GM19395 (cell line): Measurements from ENCODE around the gene BUD31.
"Not testable (repeated sequence)": the region's sequence is repeated elsewhere in the genome, so short reads cannot be mapped to it uniquely, and the experiment has no call there.

ENCODE experiments used
- ATAC-seq: cut with Tn5 transposase; IDR thresholded peaks from one replicate; pipeline ENCODE4 v1.9.1; 2021; ENCODE audit warnings: mild to moderate bottlenecking, moderate library complexity; ENCODE audit not compliant: unreplicated experiment

BUD31 gene

DNA sequence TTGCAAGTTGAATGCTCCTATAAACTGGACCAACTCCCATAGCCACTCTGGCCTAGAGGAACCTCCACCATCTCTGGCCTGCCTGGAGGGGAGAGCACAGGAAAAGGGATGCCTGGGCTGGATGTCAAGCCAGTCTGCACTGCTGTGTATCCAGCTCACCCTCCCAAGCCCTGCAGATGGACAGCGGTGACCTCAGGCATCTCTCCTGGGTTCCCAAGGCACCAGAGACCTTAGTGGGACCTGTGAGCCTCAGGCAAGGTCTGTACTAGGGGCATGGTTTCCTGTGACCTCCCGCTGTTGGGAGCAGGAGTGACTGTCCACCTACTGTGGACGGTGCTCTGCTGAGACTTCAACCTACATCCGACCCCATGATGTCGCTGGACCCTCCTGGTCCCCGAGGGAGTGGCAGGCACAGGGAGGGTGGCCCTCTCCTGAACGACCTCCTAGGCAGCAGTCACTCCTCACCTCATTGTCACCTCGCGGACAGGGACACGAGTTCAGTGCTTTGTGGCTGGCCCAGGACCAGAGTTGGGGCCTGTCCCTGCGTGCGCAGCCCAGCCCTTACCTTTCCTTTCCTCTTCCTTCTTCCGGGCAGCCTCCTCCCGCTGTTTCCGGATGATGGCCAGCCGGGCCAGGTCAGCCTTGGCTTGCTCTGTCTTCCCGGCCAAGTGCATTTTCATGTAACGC lies 11.3 kb upstream of the BUD31 start:
- ATAC-seq, result no peak

DNA sequence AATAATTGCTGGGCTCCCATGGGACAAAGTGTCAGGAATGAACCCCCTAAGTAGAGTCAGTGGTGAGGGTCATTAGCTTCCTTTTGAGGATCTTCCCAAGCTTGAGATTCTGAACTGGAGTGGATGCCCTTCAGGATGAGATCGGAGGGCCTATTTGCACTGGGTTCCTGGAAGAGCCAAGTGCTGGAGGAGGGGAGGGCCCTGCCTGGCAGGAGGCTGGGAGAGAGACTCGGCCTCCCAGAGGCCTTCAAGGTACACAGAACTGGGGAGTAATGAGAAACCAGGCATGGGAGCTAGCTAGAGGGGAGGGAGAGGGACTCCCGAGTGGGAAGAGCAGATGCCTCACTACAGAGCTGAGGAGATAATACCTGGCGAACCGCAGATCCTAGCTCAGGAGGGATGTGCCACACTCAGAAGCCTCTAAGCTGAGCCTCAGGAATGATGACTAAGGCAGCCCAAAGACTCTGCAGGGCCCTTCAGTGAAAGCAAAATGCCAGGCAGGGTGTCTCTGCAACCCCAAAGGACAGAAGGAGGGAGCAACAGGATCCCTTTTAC lies 9.8 kb upstream of the BUD31 start:
- no peak for ATAC-seq

DNA sequence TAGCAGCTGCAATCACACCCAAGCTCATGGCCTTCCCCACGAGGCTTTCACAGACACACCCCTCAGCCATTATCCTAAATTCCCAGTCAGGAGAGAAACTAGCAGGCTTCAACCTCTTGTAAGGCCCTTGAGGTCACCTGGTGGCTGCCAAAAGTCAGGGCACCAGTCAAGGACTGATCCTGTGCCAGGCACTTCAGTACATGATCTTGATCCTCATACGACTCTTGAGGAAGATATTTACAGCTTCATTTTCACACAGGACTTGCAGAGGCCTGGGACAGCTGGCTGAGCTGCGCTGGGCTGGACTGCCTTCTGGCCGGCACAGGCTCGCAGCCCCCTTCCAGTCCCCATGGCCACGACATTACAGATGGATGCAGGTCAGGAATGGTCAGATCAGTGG lies 9.2 kb upstream of the BUD31 start:
- ATAC-seq, result no peak

DNA sequence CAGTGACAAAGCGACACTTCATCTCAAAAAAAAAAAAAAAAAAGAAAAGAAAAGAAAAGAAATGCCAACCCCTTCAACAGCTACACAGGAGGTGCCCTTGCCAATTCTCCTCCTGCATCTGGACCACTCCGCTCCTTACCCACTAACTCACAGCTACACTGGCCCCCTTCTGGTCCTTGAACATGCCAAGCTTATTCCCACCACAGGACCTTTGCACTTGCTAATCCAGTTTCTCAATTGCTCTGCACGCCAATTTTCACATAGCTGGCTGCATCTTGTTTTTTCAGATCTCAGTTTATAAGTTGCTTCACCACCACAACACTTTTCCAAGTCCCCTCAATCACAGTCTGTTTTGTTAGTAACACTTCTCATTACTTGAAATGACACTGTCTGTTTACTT lies 5.9 kb upstream of the BUD31 start:
- no peak for ATAC-seq

DNA sequence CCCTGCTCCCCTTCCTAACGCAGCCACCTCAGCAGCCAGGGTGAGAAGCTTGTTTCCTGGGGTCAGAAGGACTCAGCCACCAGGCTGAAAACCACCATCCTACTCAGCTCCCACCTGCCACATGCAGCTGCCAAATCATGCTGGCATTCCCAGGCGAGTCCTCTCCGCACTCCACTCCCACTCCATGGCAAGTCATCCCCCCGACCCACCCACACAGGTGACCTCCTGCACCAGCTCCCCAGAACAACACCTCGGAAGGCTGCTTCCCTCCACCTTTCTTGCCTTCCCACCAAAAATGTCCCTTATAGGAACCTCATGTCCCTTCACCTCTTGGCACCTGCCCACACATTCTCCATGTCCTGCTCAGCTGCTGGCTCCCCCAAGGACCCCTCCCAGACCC lies 5.0 kb upstream of the BUD31 start:
- no peak for ATAC-seq

DNA sequence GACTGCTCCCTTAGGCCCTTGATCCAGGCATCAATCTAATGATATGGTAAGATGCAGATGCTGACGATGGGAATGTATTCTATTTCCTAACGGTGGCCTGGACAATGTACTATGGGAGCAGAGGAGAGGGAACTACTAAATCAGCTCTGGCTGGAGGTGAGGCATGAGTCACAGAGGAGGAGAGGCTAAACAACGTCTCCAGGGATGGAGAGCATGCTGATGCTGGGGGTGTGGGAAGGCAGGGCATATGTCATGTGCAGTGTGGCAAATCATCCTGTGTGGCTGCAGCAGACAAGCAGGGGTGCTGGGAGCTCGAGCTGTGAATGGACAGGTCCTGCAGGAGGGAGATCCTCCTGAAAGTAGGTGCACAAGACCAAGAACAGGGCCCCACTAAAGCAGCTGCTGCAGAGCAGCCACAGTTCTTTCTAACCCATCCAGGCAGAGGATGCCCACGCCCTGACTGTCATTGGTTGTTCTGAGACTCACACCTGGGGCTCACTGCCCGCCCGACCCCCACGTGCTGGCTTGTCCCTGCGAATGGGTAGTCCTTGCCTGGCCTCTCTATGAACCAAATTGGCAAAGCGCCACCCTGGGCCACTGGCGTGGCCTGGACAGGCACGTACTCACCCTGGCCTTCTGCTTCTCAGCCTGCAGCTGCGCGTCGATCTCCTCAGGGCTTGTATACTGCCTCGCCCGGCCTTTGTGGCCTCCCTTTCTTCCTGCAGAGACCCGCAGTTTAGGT lies 4.4 kb upstream of the BUD31 start:
- no peak for ATAC-seq

DNA sequence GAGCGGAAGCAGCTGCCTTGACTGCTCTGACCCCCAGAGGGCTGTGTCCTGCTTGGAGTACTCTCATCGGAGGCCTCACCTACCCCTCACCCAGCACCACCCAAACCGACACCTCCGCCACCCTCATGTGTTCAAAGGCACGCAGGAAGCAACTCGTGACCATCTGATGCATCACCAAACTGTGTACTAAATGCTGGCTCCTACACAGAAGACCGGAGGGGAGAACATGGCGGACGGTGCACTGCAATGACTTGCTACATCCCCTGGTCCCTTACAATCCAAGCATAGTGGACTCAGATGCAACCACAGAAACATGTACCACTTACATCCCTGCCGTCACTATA lies 3.8 kb upstream of the BUD31 start:
- no peak for ATAC-seq

DNA sequence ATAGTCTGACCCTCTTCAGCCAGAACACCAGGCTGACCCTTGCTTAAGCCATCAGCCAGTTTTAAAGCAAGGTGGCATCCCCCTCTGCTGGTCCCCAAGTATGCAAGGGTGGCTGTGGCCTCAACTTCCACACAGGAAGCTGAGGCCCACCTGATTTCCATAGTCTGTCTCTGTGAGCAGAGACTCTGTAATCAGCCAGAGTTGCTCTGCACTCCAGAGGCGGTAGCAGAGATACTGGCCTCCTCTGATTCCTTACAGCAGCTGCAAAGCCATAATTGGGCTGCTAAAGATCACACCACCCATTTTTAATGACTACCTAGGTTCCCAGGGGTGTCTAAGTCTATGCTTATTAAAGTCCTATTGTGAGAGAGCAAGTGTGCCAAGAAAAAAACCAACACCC lies 2.2 kb upstream of the BUD31 start:
- no peak for ATAC-seq

DNA sequence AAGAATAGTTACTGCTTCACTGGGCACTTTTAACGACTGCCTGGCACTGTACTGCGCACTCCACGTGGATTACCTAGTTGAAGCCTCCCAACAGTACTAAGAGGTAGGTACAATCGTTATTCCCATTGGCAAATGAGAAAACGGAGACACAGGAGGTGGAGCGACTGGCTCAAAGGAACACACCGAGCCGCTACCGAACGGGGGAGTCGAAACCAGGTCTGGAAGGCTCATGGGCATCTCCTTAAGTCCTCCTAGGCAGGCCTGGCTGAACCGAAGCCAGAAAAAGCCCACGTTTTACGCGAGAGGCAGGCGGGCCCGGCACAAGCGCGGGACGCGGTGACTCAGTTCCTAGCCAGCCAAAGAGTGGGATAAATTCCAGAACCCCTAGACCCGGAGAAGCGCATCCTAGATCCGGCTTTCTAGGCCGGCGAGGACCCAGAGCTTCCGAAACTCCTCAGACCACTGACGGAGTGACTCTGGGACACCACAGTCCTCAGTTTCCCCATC lies 844 bp upstream of the BUD31 start:
- ATAC-seq, result peak; percentile 1

DNA sequence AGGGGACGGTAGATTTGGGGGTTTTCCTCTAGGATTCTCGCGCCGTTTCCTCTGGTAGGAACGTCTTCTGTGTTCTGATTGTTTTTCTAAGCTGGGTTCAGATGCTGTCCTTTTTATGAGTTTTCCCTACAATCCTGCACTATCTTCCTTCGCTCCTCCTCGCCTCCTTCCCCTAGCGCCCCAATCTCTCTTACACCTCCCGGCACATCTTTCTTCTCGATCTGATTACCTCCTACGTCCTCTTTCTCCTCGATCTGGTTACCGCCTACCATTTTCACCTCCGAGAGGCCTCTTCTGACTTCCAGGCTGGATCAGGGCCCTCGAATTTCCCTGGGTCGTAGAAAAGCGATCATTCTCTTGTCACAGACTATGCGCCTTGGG lies 413 bp downstream of the BUD31 start:
- peak; percentile 16 for ATAC-seq

DNA sequence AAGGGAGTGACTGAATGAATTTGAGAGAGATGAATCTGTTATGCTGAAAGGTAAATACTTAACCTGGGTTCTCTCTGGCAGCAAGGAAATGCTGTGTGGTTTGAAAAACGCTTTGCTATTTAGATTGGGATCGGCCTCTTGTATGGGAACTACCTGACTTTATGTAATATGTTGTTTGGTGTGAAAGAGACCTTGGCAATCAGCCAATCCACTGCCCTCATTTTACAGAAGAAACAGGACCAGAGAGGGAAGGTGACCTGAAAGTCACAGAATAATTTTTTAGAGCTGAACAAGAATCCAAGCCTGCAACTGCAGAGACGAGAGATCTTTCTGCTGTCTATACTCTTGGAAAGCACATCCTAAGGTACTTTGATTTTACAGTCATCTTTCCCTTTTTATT lies 1.0 kb downstream of the BUD31 start:
- ATAC-seq, result no peak

DNA sequence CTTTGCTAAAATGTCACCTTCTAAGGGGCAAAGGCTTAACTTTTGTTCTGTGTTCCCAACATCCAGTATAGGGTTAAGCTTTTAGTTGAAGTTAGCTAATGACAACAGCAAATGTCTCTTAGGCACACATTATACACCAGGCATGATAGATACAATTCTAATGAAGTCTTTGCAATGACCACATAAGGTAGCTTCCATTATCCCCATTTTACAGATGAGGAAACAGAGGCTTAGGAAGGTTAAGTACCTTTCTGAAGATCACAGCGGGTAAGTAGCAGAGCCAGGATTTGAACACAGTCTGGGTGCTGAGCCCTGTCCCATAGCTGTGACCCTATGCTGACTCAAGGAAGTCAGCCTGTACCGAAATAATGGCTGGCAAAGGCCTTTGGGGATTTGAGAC lies 1.9 kb downstream of the BUD31 start:
- ATAC-seq, result no peak

DNA sequence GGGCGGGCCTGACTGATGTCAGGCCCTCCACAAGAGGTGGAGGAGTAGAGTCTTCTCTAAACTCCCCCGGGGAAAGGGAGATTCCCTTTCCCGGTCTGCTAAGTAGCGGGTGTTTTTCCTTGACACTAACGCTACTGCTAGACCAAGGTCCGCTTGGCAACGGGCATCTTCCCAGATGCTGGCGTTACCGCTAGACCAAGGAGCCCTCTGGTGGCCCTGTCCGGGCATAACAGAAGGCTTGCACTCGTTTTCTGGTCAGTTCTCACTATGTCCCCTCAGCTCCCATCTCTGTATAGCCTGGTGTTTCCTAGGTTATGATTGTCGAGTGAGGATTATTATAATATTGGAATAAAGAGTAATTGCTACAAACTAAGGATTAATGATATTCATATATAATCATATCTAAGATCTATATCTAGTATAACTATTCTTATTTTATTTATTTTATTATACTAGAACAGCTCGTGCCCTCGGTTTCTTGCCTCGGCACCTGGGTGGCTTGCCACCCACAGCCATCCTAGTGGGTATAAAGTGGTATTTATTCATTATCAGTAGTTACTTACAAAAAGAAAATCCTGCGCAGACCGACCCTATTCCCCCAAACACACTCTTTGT lies 6.9 kb downstream of the BUD31 start:
- ATAC-seq, result not testable (repeated sequence)

DNA sequence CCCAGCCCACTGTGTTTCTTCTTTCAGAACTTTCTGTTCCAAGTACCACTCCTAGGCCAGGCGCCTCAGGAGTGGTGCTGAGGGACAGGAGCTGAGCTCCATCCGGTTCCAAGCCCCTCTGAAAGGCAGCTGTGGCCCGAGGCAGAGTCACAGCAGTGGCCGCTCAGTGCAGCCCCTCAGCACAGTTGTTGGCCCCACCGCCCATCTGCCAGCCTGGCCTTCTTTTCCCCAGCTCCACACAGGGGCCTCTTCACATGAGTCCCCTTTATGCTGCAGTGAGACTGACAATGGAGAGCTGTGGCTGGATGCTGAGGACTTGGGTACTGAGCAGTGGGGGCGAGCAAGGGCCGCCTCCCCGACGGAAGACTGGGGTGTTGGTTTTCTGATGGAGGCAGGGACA lies 9.5 kb downstream of the BUD31 start:
- no peak for ATAC-seq

DNA sequence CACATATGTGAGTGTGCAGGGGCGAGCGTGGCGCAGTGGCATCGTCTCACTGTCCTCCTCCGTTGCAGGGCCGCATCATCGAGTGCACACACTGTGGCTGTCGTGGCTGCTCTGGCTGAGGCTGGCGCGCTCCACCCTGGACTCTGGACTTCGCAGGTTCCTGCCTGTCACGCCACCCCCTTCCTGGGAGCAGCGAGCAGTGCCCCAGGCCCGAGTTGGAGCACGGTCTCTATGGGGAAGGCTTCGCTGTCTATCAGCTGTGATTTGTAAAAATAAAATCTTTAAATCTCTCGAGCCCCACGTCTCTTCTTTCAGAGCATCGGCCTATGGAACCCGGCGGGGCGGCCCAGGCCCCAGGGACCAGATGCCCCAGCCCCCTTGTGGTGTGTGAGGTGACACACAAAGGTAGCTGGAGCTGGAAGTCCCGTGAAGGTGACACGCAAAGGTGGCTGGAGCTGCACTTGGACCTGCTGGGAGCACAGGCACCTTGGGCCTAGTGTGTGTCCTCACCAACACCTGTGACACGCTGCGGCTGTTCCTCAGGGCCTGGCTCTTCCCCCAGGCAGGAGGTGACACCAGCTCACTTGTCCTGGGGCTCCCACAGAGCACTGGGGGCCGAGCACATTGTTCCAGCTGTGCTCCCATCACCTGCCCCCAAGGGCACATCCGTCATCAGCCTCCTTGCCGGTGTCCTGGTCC lies 10.7 kb downstream of the BUD31 start:
- no peak for ATAC-seq

DNA sequence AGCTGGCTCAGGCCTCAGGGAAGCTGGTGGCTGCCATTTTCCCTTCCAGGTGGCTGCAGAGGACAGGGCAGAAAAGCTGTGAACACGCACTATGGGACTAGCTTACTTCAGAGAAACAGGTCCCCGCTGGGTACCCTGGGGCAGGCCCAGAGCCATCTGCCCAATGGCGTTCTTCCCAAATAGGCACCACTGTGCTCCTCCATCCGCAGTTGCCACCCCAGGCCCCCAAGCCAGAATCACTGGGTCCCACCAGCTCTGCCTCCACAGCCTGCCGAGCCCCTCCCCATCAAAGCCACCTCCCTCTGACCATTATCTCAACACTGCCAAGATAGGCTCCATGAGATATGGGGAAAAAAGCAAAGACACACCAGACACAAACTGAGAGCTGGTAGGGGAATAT lies 11.4 kb downstream of the BUD31 start:
- ATAC-seq, result no peak

DNA sequence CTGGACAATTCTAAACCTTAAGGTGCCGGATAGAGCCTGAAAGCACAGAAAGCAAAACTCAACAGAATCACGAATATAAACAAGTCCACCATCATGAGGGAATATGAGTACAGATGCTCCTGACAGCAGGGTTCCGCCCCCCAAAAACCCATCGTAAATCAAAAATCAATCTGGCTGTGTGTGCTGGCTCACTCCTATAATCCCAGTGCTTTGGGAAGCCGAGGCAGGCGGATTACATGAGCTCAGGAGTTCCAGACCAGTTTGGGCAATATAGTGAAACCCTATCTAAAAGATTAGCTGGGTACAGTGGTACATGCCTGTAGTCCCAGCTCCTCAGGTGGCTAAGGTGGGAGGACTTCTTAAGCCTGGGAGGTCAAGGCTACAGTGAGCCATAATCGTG lies 12.2 kb downstream of the BUD31 start:
- no peak for ATAC-seq

DNA sequence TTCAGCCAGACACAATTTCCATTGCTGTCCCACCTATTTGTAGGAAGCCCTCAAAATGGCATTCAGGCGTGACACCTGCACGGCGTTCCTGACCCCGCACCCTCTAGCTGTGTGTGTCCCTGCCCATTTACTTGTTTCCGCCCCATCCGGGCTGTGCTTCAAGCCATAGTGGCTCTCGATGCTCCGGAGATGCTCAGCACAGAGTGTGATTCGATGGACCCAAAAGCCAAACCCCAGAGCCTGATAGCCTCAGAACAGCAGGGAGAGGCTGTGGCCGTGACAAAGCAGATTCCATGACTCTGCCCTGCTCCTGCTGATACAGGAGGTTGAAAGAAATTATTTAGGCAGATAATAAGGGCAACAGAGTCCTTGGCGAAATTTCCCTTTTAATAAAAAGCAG lies 13.4 kb downstream of the BUD31 start:
- ATAC-seq, result no peak

DNA sequence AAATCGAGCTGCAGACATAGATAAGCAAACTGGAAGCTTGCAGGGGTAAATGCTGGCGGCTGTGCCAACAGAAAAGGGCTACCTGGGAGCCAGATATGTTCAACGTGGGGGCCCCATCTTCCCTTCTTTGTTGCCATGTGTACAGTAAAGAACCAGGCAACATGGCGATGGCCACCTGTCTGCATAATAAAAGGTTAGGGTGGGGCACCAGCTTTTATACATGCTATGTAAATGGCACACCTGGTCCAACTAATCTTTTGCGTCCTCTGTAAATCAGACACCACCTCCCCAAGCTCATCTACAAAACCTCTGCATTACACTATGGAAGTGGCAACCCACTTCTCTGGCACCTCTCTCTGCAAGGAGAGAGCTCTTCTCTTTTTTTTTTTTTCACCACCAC lies 13.9 kb downstream of the BUD31 start:
- ATAC-seq, result no peak

DNA sequence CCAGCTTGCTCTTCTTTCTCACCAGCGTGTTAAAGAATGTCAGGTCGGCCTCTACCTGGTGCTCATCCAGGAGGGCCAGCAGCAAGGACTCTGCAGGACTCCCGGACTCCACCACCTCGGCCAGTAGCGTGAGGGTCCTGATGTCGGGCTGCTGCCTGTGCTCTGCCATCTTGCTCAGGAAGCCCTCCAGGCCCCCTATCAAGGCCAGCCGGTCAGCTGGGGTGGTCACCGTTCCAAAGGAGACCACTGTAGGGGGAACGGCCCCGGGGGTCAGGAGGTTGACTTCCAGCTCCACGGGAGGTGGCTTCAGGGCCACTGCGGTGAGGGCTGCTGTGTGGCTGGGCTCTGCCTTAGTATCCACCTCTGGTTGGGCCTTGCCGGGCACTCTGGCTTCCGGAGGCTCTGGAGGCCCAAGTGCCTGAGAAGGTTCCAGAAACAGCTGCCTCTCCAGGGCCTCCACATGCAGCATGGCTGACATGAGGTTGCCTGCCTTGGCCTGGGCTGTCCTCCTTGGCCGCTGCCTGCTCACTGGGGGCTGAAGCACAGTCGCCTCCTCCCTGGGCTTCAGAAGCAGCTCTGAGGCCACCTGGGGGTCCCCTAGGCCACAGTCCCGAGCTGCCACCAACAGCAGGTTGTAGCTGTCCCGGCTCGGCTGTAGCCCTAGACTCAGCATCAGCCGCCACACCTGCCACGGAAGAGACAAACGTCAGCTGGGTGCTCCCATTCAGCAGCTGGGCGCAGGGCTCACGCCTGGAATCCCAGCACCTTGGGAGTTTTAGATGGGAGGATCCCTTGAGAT lies 16.4 kb downstream of the BUD31 start:
- ATAC-seq, result no peak
